ENCODE data around the gene TNFAIP3. TPM values are rescaled to one million over a fixed set of nuclear protein-coding genes. Genes with fewer than 3 reads are reported as not detected.

The TNFAIP3 gene
- total RNA-seq, 3 donors from 2014 or later: 49.3 to 65.2 (median 55.8) TPM

GRCh38 chr6:137867685-137868509 lies 838 bp downstream of the TNFAIP3 start:
- peaks cover 23% of the 10 kb centered on the region for H3K4me1 ChIP-seq (ENCODE audit: low read depth)

GRCh38 chr6:137868721-137869548 lies 1.9 kb downstream of the TNFAIP3 start:
- no peak for TF ChIP-seq CTCF (IDR thresholded peaks at IDR 0.05)
- H3K4me1 ChIP-seq (ENCODE audit: low read depth): peaks cover 34% of the 10 kb centered on the region
- intact Hi-C loops (cut with DNase I, micrococcal nuclease): no loop called here
- ATAC-seq (no peak), DNase-seq (no peak)
- no peaks in the 10 kb centered on the region for H3K36me3 ChIP-seq (ENCODE audit: low read depth)
- H3K9me3 ChIP-seq: no peaks in the 10 kb centered on the region
- H3K4me3 ChIP-seq: no peak overlapping the region

More at GRCh38 chr6:137867685-137868509, 838 bp downstream of the TNFAIP3 start:
- DNase-seq (peak; percentile 63 to 69 (median 67)), ATAC-seq (peak; percentile 32)
- intact Hi-C loops (cut with DNase I, micrococcal nuclease): no loop called here
- Histone ChIP-seq H3K36me3 (ENCODE audit: low read depth) (no peaks in the 10 kb centered on the region), H3K9me3 (no peaks in the 10 kb centered on the region), H3K4me3 (peak overlapping the region; percentile 78)
- no peak for TF ChIP-seq CTCF (IDR thresholded peaks at IDR 0.05)

GRCh38 chr6:137869549-137870307 lies 2.7 kb downstream of the TNFAIP3 start:
- Histone ChIP-seq H3K4me3 (no peak overlapping the region), H3K36me3 (ENCODE audit: low read depth) (no peaks in the 10 kb centered on the region), H3K4me1 (ENCODE audit: low read depth) (peaks cover 42% of the 10 kb centered on the region), H3K9me3 (no peaks in the 10 kb centered on the region)
- DNase-seq: no peak
- TF ChIP-seq CTCF (IDR thresholded peaks at IDR 0.05): no peak
- no peak for ATAC-seq
- intact Hi-C loops (cut with DNase I, micrococcal nuclease): loop anchor here in 1 of 2 donors (5.0 kb wide), 1 partner anchor 162 kb away; no protein-coding TSS in a partner anchor

GRCh38 chr6:137870308-137870644 lies 3.2 kb downstream of the TNFAIP3 start:
- intact Hi-C loops (cut with DNase I, micrococcal nuclease): loop anchor here in 1 of 2 donors (5.0 kb wide), 1 partner anchor 163 kb away; no protein-coding TSS in a partner anchor
- ATAC-seq (no peak), DNase-seq (no peak)
- no peak overlapping the region for H3K4me3 ChIP-seq
- no peak for TF ChIP-seq CTCF (IDR thresholded peaks at IDR 0.05)
- H3K4me1 ChIP-seq (ENCODE audit: low read depth): peaks cover 42% of the 10 kb centered on the region
- H3K9me3 ChIP-seq: no peaks in the 10 kb centered on the region
- no peaks in the 10 kb centered on the region for H3K36me3 ChIP-seq (ENCODE audit: low read depth)

GRCh38 chr6:137870744-137871247 lies 3.7 kb downstream of the TNFAIP3 start:
- H3K36me3 ChIP-seq (ENCODE audit: low read depth): no peaks in the 10 kb centered on the region
- intact Hi-C loops (cut with DNase I, micrococcal nuclease): loop anchor here in 1 of 2 donors (5.0 kb wide), 1 partner anchor 163 kb away; no protein-coding TSS in a partner anchor
- TF ChIP-seq CTCF (IDR thresholded peaks at IDR 0.05): no peak
- DNase-seq (no peak), ATAC-seq (no peak)
- H3K4me1 ChIP-seq (ENCODE audit: low read depth): peaks cover 42% of the 10 kb centered on the region
- H3K9me3 ChIP-seq: no peaks in the 10 kb centered on the region
- H3K4me3 ChIP-seq: no peak overlapping the region

Data from mucosa of descending colon (tissue), 3 donors.